Tibial artery (tissue), 4 donors: ENCODE data around the gene CCDC27.

Source experiments
- DNase-seq, 2 donors: peaks; one replicate each; pipeline ENCODE4 v3.0.0-alpha.2; 2019
- H3K27ac ChIP-seq, 2 donors: fragments of 200-600 bp; sonication (generic) in 1 of 2; 1 replicate in 1 of 2; 2 replicates in 1 of 2; pipeline ENCODE4 v1.5.1; 2018 to 2019; ENCODE audit warnings: mild to moderate bottlenecking in 1 of 2
- H3K27me3 ChIP-seq, 2 donors: fragments of 200-600 bp; sonication (generic) in 1 of 2; one replicate each; pipeline versions ENCODE4 v1.5.1 to v1.6.0; 2016 to 2019
- H3K36me3 ChIP-seq, 3 donors: fragments of 200-600 bp; sonication (generic) in 2 of 3; one replicate each; pipeline ENCODE4 v1.5.1; 2016 to 2019; ENCODE audit warnings: mild to moderate bottlenecking in 2 of 3
- H3K4me1 ChIP-seq, 4 donors: fragments of 200-600 bp; sonication (generic) in 2 of 4; 1 replicate in 3 of 4; 2 replicates in 1 of 4; pipeline ENCODE4 v1.5.1; 2016 to 2019
- H3K4me3 ChIP-seq, 2 donors: fragments of 200-600 bp; sonication (generic) in 1 of 2; 1 replicate in 1 of 2; 2 replicates in 1 of 2; pipeline ENCODE4 v1.5.1; 2018 to 2019; ENCODE audit warnings: mild to moderate bottlenecking in 2 of 2
- H3K9me3 ChIP-seq, 3 donors: fragments of 200-600 bp; sonication (generic) in 1 of 3; one replicate each; pipeline ENCODE4 v1.5.1; 2016 to 2019
- intact Hi-C: fragments of 100-400 bp; cut with DNase I; formaldehyde crosslinking; loops from one replicate; pipeline ENCODE4 v1.15.0; 2023; ENCODE audit warnings: low total_unique reads
- TF ChIP-seq, protein P1 (sequence below), 2 experiments: fragments of 200-600 bp in 1 of 2; fragments of 450-650 bp in 1 of 2; IDR thresholded peaks; one replicate each; pipeline ENCODE4 v1.5.1; 2017 to 2019; ENCODE audit warnings: antibody characterized with exemption in 2 of 2, mild to moderate bottlenecking in 1 of 2, moderate library complexity in 1 of 2

The CCDC27 gene

DNA sequence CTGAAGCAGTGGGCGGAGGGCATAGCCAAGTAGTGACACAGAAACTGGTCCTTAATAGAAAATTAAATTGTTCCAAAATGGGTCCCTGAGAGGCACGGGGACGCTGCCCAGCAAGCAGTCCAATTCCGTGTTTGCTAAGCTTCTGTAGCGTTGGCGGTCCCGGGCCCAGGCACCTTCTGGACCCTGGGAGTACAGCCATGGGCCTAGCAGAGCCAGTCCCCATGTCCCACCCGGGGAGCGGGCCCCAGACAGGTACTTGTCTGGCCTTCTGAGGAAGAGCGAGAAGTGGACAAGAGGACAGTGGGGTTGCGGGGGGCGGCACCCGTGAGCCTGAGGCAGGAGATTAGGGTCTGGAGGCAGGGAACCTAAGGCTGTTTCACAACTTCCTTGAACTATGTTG lies 11.5 kb upstream of the CCDC27 start:
- H3K36me3 ChIP-seq = peaks cover 40 to 98% (median 67%) of the 10 kb centered on the region in 3 donors
- H3K27ac ChIP-seq = no peak overlapping the region
- no peaks in the 10 kb centered on the region for H3K27me3 ChIP-seq
- intact Hi-C loops = loop anchor here (10.0 kb wide), 1 partner anchor 64 kb away; no protein-coding TSS in a partner anchor
- H3K4me1 ChIP-seq = peaks cover 0 to 12% (median 5%) of the 10 kb centered on the region in 4 donors
- TF ChIP-seq, protein P1, sequence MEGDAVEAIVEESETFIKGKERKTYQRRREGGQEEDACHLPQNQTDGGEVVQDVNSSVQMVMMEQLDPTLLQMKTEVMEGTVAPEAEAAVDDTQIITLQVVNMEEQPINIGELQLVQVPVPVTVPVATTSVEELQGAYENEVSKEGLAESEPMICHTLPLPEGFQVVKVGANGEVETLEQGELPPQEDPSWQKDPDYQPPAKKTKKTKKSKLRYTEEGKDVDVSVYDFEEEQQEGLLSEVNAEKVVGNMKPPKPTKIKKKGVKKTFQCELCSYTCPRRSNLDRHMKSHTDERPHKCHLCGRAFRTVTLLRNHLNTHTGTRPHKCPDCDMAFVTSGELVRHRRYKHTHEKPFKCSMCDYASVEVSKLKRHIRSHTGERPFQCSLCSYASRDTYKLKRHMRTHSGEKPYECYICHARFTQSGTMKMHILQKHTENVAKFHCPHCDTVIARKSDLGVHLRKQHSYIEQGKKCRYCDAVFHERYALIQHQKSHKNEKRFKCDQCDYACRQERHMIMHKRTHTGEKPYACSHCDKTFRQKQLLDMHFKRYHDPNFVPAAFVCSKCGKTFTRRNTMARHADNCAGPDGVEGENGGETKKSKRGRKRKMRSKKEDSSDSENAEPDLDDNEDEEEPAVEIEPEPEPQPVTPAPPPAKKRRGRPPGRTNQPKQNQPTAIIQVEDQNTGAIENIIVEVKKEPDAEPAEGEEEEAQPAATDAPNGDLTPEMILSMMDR (IDR thresholded peaks at IDR 0.05) = no peak
- no peak for DNase-seq
- H3K9me3 ChIP-seq = no peaks in the 10 kb centered on the region
- H3K4me3 ChIP-seq = no peak overlapping the region

DNA sequence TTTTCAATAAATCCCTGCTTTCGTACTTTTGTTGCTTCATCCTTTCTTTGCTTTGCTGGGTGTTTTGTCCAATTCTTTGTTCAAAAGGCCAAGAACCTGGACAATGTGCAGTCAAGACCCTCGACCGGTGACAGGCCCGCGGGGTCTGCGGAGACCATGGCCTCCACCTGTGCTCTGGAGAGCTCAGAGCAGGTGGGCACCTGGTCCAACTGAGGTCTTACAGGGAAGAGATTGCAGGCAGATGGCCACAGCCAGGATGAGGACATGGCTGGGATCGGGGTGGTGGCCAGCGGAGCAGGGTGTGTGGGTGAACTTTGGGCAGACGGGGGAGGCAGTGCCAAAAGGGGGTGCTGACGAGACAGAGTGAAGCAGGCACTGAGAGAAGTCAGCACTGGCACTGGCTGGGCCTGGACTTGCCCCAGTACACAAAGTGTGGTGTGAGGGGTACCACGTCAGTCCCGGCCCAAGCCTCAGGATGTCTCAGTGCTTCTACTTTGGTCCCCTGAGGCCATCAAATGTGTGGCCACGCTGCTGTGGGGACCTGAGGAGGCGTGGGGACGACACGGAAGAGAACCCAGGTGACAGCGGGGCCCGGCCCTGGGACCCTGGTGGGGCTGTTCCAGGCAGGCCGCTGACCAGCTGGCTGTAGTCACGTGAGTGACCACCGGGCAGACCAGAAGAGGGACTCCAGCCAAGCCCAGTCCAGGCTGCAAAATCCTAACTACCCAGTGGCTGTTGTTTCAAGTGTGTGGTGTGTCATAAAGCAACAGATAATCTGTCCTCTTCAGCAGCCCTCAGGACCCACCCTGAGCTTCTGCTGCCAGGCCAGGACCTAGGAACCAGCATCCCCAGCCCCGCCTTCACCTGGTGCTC lies 10.4 kb upstream of the CCDC27 start:
- no peaks in the 10 kb centered on the region for H3K9me3 ChIP-seq
- intact Hi-C loops = loop anchor here (10.0 kb wide), 1 partner anchor 63 kb away; no protein-coding TSS in a partner anchor

DNA sequence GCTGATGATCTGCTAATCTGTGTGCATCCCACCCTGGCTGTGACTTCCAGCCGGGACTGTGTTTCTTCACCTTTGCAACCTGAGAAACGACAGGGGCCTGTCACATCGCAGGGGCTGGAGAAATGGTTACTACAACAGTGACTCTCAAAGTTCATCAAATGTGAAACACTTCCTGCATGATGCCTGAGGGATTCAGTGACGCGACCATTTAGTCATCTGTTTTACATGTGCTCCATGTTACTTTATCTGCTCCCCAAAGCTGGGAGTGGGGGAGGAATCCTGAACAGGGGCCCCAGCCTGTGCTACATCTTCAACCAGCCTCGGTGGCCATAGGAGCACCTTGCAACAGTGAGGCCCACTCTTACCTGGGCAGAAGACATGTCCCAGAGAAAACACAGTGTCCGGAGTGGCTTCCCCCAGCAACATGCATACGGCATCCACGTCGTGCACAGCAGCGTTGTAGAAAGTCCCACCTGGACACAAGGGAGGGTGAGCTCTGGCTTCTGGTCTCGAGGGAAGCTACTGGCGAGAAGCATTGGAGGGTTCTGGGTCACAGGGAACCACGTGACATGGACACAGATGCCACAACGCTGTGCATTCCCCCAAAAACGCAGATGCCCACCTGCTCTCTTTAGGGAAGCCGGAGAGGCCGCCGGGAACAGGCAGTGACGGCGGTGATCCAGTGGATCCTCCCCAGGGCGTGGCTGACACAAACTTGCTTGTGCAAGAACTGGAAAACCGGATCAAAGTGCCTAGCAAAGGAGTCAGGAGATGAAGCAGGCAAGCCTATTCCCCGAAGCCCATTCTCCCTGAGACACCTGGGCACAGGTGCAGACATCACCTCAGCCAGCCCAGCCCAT lies 9.6 kb upstream of the CCDC27 start:
- Histone ChIP-seq H3K4me3 (no peak overlapping the region), H3K36me3 (peaks cover 30 to 81% (median 55%) of the 10 kb centered on the region in 3 donors), H3K27me3 (no peaks in the 10 kb centered on the region), H3K27ac (no peak overlapping the region), H3K4me1 (peaks cover 0 to 30% (median 16%) of the 10 kb centered on the region in 4 donors), H3K9me3 (no peaks in the 10 kb centered on the region)
- DNase-seq = no peak
- TF ChIP-seq, protein P1 (IDR thresholded peaks at IDR 0.05) = no peak
- intact Hi-C loops = loop anchor here (10.0 kb wide), 1 partner anchor 62 kb away; no protein-coding TSS in a partner anchor

More for the DNA sequence above, 10.4 kb upstream of the CCDC27 start:
- Histone ChIP-seq H3K36me3 (peaks cover 37 to 89% (median 63%) of the 10 kb centered on the region in 3 donors), H3K4me1 (peaks cover 0 to 23% (median 12%) of the 10 kb centered on the region in 4 donors), H3K27ac (no peak overlapping the region), H3K4me3 (no peak overlapping the region), H3K27me3 (no peaks in the 10 kb centered on the region)
- DNase-seq = no peak
- TF ChIP-seq, protein P1 (IDR thresholded peaks at IDR 0.05) = no peak

DNA sequence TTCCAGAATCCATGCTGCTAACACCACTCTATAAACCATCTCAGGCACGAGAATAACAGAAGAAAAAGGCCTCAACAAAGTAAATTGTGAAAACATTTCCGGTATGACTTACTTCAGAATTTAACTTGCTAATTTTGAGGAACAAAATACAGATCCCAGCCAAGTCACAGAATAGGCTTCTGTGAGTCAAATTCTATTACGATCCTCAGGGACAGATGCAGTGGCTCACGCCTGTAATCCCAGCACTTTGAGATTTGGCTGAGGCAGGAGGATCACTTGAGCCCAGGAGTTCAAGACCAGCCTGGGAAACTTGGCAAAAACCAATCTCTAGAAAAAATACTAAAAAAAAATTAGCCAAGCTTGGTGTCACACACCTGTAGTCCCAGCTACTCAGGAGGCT lies 8.8 kb upstream of the CCDC27 start:
- Histone ChIP-seq H3K36me3 (peaks cover 23 to 73% (median 47%) of the 10 kb centered on the region in 3 donors), H3K9me3 (no peaks in the 10 kb centered on the region), H3K4me3 (no peak overlapping the region), H3K27ac (no peak overlapping the region), H3K27me3 (no peaks in the 10 kb centered on the region), H3K4me1 (peaks cover 0 to 36% (median 21%) of the 10 kb centered on the region in 4 donors)
- DNase-seq = no peak
- TF ChIP-seq, protein P1 (IDR thresholded peaks at IDR 0.05) = no peak
- intact Hi-C loops = loop anchor here (10.0 kb wide), 1 partner anchor 61 kb away; no protein-coding TSS in a partner anchor

DNA sequence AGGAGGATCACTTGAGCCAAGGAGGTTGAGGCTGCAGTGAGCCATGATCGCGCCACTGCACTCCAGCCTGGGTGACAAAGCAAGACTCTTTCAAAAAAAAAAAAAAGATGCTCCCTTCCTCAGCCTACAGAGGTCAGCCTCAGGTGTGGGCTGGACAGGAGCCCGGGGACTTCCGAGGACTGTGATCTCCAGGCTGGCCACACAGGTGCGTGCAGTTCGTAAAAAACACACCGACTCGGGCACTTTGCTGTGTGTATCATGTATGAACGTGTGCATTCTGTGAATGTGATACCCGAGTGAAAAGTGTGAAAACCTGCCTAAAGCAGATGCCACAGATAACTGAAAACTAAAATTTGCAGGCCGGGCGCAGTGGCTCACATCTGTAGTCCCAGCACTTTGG lies 8.4 kb upstream of the CCDC27 start:
- intact Hi-C loops = loop anchor here (10.0 kb wide), 1 partner anchor 61 kb away; no protein-coding TSS in a partner anchor
- Histone ChIP-seq H3K36me3 (peaks cover 19 to 69% (median 43%) of the 10 kb centered on the region in 3 donors), H3K4me1 (peaks cover 0 to 36% (median 21%) of the 10 kb centered on the region in 4 donors), H3K9me3 (no peaks in the 10 kb centered on the region), H3K4me3 (no peak overlapping the region), H3K27ac (no peak overlapping the region), H3K27me3 (no peaks in the 10 kb centered on the region)
- DNase-seq = no peak
- TF ChIP-seq, protein P1 (IDR thresholded peaks at IDR 0.05) = no peak
